Measurements from ENCODE around the gene VEGFD. TPM values are rescaled to one million over a fixed set of nuclear protein-coding genes. Genes with fewer than 3 reads are reported as not detected.

The VEGFD gene
- total RNA-seq, 3 donors from 2014 or later (not counting 1 experiment from before 2014, with no cell fraction given): not detected

DNA sequence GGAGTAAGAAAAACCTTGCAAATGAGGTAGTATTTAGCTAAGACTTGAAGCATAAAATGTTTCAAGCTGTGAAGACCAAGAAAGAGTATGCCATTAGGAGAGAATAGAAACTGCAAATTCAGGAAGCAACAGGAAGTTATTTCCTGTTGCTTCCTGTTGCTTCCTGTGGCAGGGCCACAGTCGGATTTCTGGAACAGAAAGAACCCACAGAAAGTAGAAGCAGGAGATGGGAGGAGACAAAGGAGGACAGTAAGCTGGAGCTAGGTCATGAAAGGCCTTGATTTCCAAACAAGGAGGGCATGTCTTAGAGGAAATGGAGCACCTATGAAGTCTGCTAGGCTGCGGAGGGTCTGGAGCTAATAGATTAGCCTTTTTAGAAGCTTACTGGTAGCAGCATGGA, 86.0 kb downstream of the VEGFD start:
- H3K4me1 Mint-ChIP-seq: no peaks in the 10 kb centered on the region
- TF ChIP-seq, protein P1, sequence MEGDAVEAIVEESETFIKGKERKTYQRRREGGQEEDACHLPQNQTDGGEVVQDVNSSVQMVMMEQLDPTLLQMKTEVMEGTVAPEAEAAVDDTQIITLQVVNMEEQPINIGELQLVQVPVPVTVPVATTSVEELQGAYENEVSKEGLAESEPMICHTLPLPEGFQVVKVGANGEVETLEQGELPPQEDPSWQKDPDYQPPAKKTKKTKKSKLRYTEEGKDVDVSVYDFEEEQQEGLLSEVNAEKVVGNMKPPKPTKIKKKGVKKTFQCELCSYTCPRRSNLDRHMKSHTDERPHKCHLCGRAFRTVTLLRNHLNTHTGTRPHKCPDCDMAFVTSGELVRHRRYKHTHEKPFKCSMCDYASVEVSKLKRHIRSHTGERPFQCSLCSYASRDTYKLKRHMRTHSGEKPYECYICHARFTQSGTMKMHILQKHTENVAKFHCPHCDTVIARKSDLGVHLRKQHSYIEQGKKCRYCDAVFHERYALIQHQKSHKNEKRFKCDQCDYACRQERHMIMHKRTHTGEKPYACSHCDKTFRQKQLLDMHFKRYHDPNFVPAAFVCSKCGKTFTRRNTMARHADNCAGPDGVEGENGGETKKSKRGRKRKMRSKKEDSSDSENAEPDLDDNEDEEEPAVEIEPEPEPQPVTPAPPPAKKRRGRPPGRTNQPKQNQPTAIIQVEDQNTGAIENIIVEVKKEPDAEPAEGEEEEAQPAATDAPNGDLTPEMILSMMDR (IDR thresholded peaks at IDR 0.05): no peak
- Histone ChIP-seq H3K9me3 (ENCODE audit: control insufficient read depth, insufficient read depth, low read length) (no peaks in the 10 kb centered on the region), H3K4me3 (ENCODE audit: low read length) (no peak overlapping the region), H3K27ac (ENCODE audit: low read length) (no peak overlapping the region), H3K36me3 (ENCODE audit: control insufficient read depth, insufficient read depth, low read length) (no peaks in the 10 kb centered on the region), H3K4me1 (ENCODE audit: control insufficient read depth, insufficient read depth, low read length) (no peaks in the 10 kb centered on the region), H3K27me3 (ENCODE audit: control insufficient read depth, insufficient read depth, low read length) (no peaks in the 10 kb centered on the region)
- no peak overlapping the region for H3K4me3 Mint-ChIP-seq
- DNase-seq (no peak), ATAC-seq (no peak)
- no peaks in the 10 kb centered on the region for H3K36me3 Mint-ChIP-seq
- WGBS (ENCODE audit: insufficient coverage): 35% methylated on average over 2 of the region's 2 CpGs
- no peak overlapping the region for H3K27ac Mint-ChIP-seq
- intact Hi-C loops (cut with micrococcal nuclease): no loop called here
- peaks cover 0 to 12% of the 10 kb centered on the region in 2 donors for H3K27me3 Mint-ChIP-seq (ENCODE audit: low read depth in 2 of 2)
- no peaks in the 10 kb centered on the region for H3K9me3 Mint-ChIP-seq

Other genes starting within 250 kb of the VEGFD start
- gene ASB9, start 114.3 kb downstream of the VEGFD start, total RNA-seq: not detected
- gene ASB11, start 68.8 kb downstream of the VEGFD start, total RNA-seq: under 1 TPM in 1 of 3 donors, not detected in 2; 0.24 TPM
- 100 to 1,000 TPM in 1 of 3 donors, 10 to 100 TPM in 2; 71.8 to 111 (median 87.6) TPM for gene PIGA, start 48.9 kb downstream of the VEGFD start, total RNA-seq
- gene PIR, start 108.9 kb upstream of the VEGFD start, total RNA-seq: under 1 TPM in 1 of 3 donors, not detected in 2; 0.57 TPM
- under 1 TPM in 1 of 3 donors, not detected in 2; 0.30 TPM for gene BMX, start 116.4 kb upstream of the VEGFD start, total RNA-seq
- not detected for gene ACE2, start 216.5 kb upstream of the VEGFD start, total RNA-seq